NCI-H1436 (cell line): ENCODE results near the gene ABCF1.

Experiments used
- DNase-seq: peaks from one replicate; lab custom pipeline; 2025; lab: John Stamatoyannopoulos, UW

The ABCF1 gene

GRCh38 chr6:30626484-30627366 lies 55.5 kb downstream of the ABCF1 start, which contains the start of gene ATAT1:
ATAT1 (plus strand) TSS chr6:30626874.
- peak; percentile 78 for DNase-seq

DNA sequence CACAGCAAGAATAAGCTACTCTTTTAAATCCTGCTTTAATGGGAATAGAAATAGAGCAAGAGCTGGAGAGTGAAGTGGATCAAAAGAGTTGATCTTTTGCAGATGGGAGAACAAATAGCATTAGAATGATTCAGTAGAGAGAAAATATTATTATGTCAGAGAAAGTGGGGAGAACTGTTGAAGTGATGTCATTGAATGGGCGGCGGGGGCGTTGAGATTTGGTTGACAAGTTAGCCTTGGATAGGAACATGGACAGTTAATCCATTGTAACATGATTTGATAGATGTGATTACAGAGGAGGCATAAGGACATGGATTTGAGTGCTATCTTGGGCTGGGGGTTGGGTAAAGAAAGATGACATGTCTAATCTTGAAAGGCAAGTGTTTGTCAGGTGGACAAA lies 64.6 kb downstream of the ABCF1 start:
- DNase-seq = no peak

- no peak for DNase-seq
These were observed 69.2 kb downstream of the ABCF1 start for GRCh38 chr6:30640481-30640880.

DNA sequence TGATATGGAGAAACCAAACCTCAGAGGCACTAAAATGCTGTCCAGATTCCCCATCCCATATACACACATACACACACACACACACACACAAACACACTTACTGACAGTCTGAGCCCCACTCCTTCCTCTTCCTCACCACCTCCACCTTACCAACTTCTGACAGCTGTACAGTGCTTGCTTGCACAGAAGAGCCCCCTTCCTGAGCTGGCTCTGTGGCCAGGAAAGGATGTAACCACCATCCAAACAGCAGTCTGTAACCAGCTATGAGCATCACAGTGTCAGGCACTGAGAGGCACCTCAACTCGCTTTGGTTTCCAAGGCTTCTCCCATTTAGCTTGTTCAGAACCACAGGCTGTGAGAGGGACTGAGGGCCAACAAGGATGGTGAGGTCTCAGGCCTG lies 69.8 kb downstream of the ABCF1 start:
- DNase-seq = no peak
